ENCODE data around the gene C1GALT1C1L. TPM values are rescaled to one million over a fixed set of nuclear protein-coding genes. Genes with fewer than 3 reads are reported as not detected.

Gene C1GALT1C1L
- total RNA-seq = under 1 TPM in 3 of 4 donors, not detected in 1; 0.30 to 0.51 (median 0.36) TPM

DNA sequence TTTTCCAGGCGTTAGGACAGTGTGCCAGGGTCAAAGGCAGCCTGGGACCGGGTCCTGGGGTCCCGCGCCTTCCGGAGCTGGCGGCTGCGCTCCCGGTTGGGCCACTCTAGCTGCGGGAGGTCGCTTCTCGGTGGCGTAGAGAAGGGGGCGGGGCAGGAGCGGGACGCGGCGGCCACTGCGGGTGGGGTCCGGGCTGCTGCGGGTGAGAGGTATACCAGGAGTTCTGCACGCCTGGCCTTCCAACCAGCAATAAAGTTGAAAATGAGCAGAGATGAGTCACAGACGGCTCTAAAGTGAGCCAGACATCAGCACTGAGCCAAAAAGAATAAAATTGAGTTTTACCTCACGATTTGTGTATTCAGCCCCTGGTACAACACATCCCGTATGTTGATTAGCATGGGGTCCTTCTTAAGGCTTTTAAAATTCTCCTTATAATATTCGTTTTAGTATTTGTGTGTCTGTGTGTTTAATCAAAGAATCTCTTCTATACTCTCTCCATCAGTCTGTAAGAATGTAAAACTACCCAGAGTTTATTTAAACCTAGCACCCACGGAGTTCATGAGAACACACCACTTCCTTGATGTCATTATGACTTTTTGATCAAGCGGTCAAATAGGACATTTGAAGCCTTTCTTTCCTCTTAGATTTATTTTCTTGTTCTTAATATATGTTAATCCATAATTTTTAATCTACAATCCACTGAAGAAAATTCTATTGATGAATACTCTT is at the start of gene C1GALT1C1L:
Gene C1GALT1C1L (minus strand): TSS at position 108 of the 729 bp plus-strand sequence. CDS start 107 bp downstream, at position 1.
- peak; percentile 31 to 88 for DNase-seq (ENCODE audit: low spot score in 2 of 2)
- TF ChIP-seq POLR2A (IDR thresholded peaks at IDR 0.05) (no peak), CTCF (IDR thresholded peaks at IDR 0.05) (no peak)
- 5 to 20% methylated on average over 26 of the region's 27 CpGs for WGBS, 2 donors
- peak within 1 kb of the TSS; percentile 42 for H3K4me3 ChIP-seq (ENCODE audit: low read depth, poor library complexity, severe bottlenecking)
- intact Hi-C loops (cut with DNase I; ENCODE audit: low total_unique reads) = no loop called here

GRCh38 chr2:43725711-43726246 is 49.5 kb upstream of the C1GALT1C1L start:
- WGBS, 2 donors = 95 to 98% methylated on average over 3 of the region's 3 CpGs
- no peak overlapping the region for H3K4me3 ChIP-seq (ENCODE audit: low read depth, poor library complexity, severe bottlenecking)
- TF ChIP-seq CTCF (IDR thresholded peaks at IDR 0.05) (no peak), POLR2A (IDR thresholded peaks at IDR 0.05) (no peak)
- intact Hi-C loops (cut with DNase I; ENCODE audit: low total_unique reads) = no loop called here
- no peak for DNase-seq (ENCODE audit: low spot score in 2 of 2)

- DNase-seq (ENCODE audit: low spot score in 2 of 2) = no peak
- intact Hi-C loops (cut with DNase I; ENCODE audit: low total_unique reads) = no loop called here
- TF ChIP-seq CTCF (IDR thresholded peaks at IDR 0.05) = no peak
- no peak overlapping the region for H3K4me3 ChIP-seq (ENCODE audit: low read depth, poor library complexity, severe bottlenecking)
- WGBS, 2 donors = 80 to 88% methylated on average over 4 of the region's 4 CpGs
Observed at GRCh38 chr2:43724728-43725526, 48.7 kb upstream of the C1GALT1C1L start.

GRCh38 chr2:43718530-43719124 is 42.4 kb upstream of the C1GALT1C1L start:
- DNase-seq (ENCODE audit: low spot score in 2 of 2) = no peak
- 68 to 73% methylated on average over 5 of the region's 5 CpGs for WGBS, 2 donors
- no peak overlapping the region for H3K4me3 ChIP-seq (ENCODE audit: low read depth, poor library complexity, severe bottlenecking)
- intact Hi-C loops (cut with DNase I; ENCODE audit: low total_unique reads) = no loop called here
- TF ChIP-seq POLR2A (IDR thresholded peaks at IDR 0.05) = no peak
- no peak for TF ChIP-seq CTCF (IDR thresholded peaks at IDR 0.05)

DNA sequence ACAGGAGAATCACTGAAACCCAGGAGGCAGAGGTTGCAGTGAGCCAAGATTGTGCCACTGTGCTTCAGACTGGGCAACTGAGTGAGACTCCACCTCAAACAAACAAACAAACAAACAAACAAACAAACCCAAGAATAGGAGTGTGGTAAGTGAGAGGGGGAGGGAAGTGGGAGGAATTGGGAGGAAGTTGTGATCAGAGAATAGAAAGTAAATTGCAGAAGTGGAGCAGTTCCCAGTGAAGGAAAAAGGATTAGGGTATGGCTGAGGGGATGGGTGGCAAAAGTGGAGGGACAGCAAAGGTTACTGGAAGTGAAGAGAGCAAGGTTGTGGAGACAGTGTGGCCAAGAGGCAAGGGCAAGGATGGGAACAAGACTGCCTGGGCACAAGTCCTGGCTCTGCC is 41.1 kb upstream of the C1GALT1C1L start:
- DNase-seq (ENCODE audit: low spot score in 2 of 2) = no peak
- no peak overlapping the region for H3K4me3 ChIP-seq (ENCODE audit: low read depth, poor library complexity, severe bottlenecking)
- intact Hi-C loops (cut with DNase I; ENCODE audit: low total_unique reads) = no loop called here
- TF ChIP-seq CTCF (IDR thresholded peaks at IDR 0.05) = no peak
- no peak for TF ChIP-seq POLR2A (IDR thresholded peaks at IDR 0.05)
